SJCRH30 (cell line): ENCODE measurements around the gene PTPN1. TPM values are rescaled to one million over a fixed set of nuclear protein-coding genes. Genes with fewer than 3 reads are reported as not detected.

Source experiments
- DNase-seq, 2 experiments: peaks; one replicate each; pipeline ENCODE4 v3.0.0-alpha.2; 2015 to 2020
- H3K27ac ChIP-seq: fragments of 250-450 bp; sonication (Bioruptor Pico); 2 replicates; pipeline ENCODE4 v1.5.1; 2020; ENCODE audit warnings: mild to moderate bottlenecking, moderate library complexity
- H3K27me3 ChIP-seq: fragments of 250-450 bp; sonication (Bioruptor Pico); 2 replicates; pipeline ENCODE4 v1.5.1; 2020; ENCODE audit warnings: mild to moderate bottlenecking, moderate library complexity
- H3K36me3 ChIP-seq: fragments of 250-450 bp; sonication (Bioruptor Pico); 2 replicates; pipeline ENCODE4 v1.5.1; 2020; ENCODE audit warnings: mild to moderate bottlenecking, moderate library complexity
- H3K4me1 ChIP-seq: fragments of 250-450 bp; sonication (Bioruptor Pico); 2 replicates; pipeline ENCODE4 v1.5.1; 2020; ENCODE audit warnings: mild to moderate bottlenecking, moderate library complexity
- H3K4me3 ChIP-seq: fragments of 250-450 bp; sonication (Bioruptor Pico); 2 replicates; pipeline ENCODE4 v1.5.1; 2020; ENCODE audit warnings: mild to moderate bottlenecking, moderate library complexity
- H3K9me3 ChIP-seq: fragments of 250-450 bp; sonication (Bioruptor Pico); replicated peaks from 2 replicates; pipeline ENCODE4 v1.5.1; 2020; ENCODE audit warnings: mild to moderate bottlenecking, moderate library complexity
- total RNA-seq: library from RNA; depleted of rRNA; stranded (reverse); fragments of >200 nt; shearing (Covaris generic); gene quantifications from 2 replicates; pipeline ENCODE4 v1.2.3, GENCODE V29; 2014

Gene PTPN1
- total RNA-seq, 1 experiment from 2014 or later = 72.3 TPM

DNA sequence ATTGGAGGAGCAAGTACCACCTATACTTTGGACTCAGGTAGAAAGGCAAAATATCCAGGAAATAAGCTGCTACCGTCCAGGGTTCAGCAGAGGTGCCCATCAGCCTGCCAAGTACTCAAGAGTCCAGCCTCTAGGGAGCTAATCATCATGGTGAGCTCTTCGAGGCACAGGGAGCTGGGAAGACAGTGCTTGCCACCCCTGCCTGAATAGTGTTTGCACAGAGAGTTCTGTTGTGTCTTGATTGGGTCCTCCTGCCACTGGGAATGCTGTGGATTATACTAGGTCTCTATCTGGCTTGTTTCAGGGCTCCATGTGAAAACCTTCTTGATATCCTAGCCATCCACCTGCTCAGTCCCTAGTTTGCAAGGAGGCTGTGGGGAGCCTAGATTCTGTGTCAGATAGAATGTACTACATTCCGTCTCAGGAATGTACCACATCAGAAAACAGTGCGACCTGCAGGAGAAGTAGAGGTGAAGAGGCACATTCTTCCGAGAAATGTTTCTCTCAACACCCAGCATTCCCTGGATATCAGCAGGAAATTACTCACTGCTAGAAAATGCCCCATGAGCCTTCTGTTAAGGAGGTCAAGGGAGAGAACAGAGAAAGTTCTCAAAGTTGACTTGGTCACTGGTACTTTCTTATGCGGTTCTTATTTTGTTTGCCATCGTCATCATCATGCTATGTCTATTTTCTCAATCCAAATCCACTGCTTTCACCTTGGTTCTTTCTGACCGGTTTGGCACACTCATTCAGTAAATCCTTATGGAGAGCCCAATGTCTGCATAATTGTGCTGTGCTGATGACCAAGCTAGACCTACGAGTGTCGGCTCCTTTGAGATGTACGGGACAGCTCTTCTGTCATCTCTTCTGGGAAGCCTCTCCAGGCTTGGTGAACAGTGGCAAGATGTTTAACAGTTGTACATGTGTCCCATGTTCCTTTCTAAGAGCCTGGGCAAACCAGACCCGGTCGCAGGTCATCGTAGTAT lies 30.7 kb downstream of the PTPN1 start:
- 0 out of 2 replicates have a peak, but pooled peaks cover 4% of the 10 kb centered on the region for H3K9me3 ChIP-seq
- no peak overlapping the region for H3K27ac ChIP-seq
- no peak for DNase-seq
- no peak overlapping the region for H3K4me3 ChIP-seq
- H3K27me3 ChIP-seq = no peaks in the 10 kb centered on the region
- peaks cover 8% of the 10 kb centered on the region; the same call in 1 of the 2 replicates for H3K4me1 ChIP-seq
- H3K36me3 ChIP-seq = peaks cover 7% of the 10 kb centered on the region

DNA sequence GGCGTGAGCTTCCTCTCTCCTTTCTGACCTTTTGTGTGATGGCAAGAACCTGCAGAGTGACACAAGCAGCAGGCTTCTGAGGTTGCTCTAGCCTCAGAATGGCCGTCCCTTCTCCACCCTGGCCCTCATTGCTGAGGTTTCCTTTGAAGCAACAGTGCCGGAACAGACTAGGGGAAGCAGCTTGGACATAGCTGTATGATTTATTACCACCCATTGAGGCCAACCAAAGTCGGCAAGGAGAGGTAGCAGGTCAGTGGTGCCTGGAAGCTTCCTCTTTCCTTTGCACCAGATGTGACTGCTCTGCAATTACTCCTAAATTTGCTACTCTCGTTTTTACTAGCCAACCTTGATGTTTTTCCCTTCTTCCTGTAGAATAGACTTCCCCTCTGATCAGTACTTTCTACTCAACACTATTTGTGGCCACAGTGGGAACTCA lies 31.4 kb downstream of the PTPN1 start:
- H3K27me3 ChIP-seq = no peaks in the 10 kb centered on the region
- peaks cover 9% of the 10 kb centered on the region for H3K36me3 ChIP-seq
- DNase-seq = no peak
- no peak overlapping the region for H3K27ac ChIP-seq
- no peak overlapping the region for H3K4me3 ChIP-seq
- H3K4me1 ChIP-seq = peaks cover 8% of the 10 kb centered on the region; the same call in 1 of the 2 replicates
- H3K9me3 ChIP-seq = 0 out of 2 replicates have a peak, but pooled peaks cover 4% of the 10 kb centered on the region

DNA sequence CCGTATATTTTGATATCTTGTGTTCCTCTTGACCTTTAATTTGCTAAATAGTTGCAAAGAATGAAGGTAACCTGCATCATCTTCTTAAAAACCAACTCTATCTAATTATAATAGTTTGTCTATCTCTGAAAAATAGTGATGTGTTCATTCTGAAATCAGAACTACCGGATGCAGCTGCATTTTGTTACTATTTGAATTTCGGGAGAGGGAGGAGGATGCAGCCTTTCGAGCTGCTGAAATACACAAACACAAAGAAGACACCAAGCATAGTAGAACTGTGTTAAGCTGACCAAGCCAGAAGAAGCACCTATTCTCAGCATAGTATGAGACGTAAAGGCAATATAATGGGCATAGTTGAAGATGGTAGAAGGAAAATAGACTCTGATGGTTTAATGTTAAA lies 33.1 kb downstream of the PTPN1 start:
- no peak for DNase-seq
- Histone ChIP-seq H3K36me3 (peaks cover 8% of the 10 kb centered on the region), H3K4me1 (peaks cover 8% of the 10 kb centered on the region; the same call in 1 of the 2 replicates), H3K9me3 (0 out of 2 replicates have a peak, but pooled peaks cover 4% of the 10 kb centered on the region), H3K27me3 (no peaks in the 10 kb centered on the region), H3K4me3 (no peak overlapping the region), H3K27ac (no peak overlapping the region)

DNA sequence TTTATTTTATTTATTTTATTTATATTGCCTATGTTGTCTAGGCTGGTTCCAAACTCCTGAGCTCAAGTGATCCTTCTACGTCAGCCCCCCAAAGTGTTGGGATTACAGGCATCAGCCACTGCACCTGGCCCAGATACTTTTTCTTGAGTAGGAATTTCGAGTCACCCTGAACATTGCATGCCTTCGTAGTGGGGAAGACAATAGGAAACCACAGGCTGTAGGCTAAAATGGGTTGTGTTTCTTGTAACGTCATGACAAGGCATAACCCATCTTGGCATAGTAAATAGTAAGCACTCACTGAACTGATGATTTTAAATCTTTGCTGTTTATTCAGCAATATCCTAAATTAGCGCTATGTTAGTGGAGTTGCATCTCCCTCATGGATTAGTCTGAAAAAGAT lies 34.9 kb downstream of the PTPN1 start:
- H3K36me3 ChIP-seq = 0 out of 2 replicates have a peak, but pooled peaks cover 10% of the 10 kb centered on the region
- H3K4me1 ChIP-seq = peaks cover 8% of the 10 kb centered on the region; the same call in 1 of the 2 replicates
- H3K4me3 ChIP-seq = no peak overlapping the region
- DNase-seq = no peak
- H3K9me3 ChIP-seq = 0 out of 2 replicates have a peak, but pooled peaks cover 4% of the 10 kb centered on the region
- H3K27me3 ChIP-seq = no peaks in the 10 kb centered on the region
- no peak overlapping the region for H3K27ac ChIP-seq

DNA sequence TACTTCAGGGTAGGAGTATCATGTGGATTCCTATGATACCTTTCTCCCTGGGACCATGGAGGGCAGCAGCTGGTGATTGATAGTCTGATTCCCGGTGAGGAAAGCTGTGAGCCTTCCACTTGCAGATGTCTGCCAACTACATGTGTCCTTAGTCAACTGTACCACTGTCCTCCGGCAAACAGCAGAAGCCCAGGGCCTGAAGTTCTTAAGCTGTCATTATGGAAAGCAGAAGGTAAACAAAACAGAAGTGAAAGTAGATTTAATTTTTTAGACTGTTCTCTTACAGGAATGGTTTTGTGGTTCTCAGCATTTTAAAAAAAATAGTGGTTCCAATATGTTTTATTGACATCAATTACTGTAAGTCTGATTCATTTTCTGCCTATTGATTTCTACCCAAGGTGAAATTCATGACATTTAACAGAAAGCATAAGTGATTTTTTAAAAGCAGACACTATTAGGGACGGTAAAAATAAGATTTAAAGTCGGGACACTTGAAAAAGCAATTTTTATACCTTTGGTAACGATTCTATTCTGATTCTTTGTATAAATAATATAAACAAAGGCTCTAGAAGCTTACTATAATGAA lies 36.6 kb downstream of the PTPN1 start:
- Histone ChIP-seq H3K4me1 (no peaks in the 10 kb centered on the region), H3K27me3 (no peaks in the 10 kb centered on the region), H3K9me3 (0 out of 2 replicates have a peak, but pooled peaks cover 4% of the 10 kb centered on the region), H3K4me3 (no peak overlapping the region), H3K27ac (no peak overlapping the region), H3K36me3 (peaks cover 10% of the 10 kb centered on the region; the same call in 1 of the 2 replicates)
- DNase-seq = no peak

DNA sequence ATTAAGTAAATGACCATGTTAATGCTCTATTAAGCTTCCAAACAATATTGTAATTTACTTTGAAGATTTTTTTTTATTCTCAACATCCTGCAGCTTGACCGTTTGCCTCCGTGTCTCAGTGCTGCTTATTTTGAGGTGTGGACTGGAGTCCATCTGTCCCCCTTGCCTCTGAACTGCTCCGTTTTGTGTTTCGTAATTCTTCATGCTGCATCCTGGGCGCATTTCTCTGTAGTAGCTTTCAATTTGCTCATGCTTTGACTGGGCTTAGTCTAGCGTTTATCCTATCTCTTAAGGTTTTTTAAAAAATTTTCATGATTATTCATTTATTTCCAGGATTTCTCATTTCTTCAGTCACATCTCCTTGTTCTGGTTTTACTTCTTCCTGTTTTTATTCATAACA lies 37.8 kb downstream of the PTPN1 start:
- peaks cover 13% of the 10 kb centered on the region for H3K36me3 ChIP-seq
- no peaks in the 10 kb centered on the region for H3K27me3 ChIP-seq
- no peak for DNase-seq

DNA sequence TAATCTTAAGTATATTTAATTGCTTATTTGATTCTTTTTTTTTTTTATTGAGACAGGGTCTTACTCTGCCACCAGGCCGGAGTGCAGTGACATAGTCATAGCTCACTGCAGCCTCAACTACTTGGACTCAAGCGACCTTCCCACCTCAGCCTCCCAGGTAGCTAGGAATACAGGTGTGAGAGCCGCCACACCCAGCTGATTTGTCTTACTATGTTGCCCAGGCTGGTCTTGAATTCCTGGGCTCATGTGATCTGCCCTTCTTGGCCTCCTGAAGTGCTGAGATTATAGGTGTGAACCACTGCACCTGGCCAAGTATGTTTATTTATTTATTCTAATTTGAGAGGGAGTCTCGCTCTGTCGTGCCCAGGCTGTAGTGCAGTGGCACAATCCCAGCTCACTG lies 38.2 kb downstream of the PTPN1 start:
- Histone ChIP-seq H3K4me3 (no peak overlapping the region), H3K9me3 (no peaks in the 10 kb centered on the region), H3K27me3 (no peaks in the 10 kb centered on the region), H3K27ac (no peak overlapping the region), H3K36me3 (peaks cover 13% of the 10 kb centered on the region), H3K4me1 (no peaks in the 10 kb centered on the region)
- no peak for DNase-seq

More for the DNA sequence above, 37.8 kb downstream of the PTPN1 start:
- no peaks in the 10 kb centered on the region for H3K9me3 ChIP-seq
- no peak overlapping the region for H3K27ac ChIP-seq
- H3K4me3 ChIP-seq = no peak overlapping the region
- no peaks in the 10 kb centered on the region for H3K4me1 ChIP-seq

DNA sequence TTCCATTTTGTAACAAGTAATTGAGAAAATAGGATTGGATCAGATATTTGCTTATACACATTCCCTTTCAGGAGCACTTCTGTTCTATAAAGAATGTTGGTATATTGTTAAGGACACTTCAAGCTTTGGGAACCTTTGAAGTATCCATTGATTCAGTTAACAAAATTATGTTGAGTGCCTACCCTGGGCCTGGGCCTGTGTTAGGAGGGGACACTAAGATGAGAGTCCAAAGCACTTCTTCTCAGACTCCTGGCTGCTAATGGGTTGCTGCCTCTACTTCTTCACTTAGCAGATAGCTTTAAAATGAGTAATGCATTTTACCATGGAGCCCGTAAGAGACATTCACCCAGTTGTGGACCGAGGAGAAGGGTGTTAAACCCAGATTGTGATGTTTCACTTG lies 40.3 kb downstream of the PTPN1 start:
- Histone ChIP-seq H3K27me3 (no peaks in the 10 kb centered on the region), H3K4me3 (no peak overlapping the region), H3K9me3 (no peaks in the 10 kb centered on the region; the same call in 1 of the 2 replicates), H3K27ac (no peak overlapping the region), H3K36me3 (peaks cover 16% of the 10 kb centered on the region), H3K4me1 (no peaks in the 10 kb centered on the region)
- DNase-seq = no peak

DNA sequence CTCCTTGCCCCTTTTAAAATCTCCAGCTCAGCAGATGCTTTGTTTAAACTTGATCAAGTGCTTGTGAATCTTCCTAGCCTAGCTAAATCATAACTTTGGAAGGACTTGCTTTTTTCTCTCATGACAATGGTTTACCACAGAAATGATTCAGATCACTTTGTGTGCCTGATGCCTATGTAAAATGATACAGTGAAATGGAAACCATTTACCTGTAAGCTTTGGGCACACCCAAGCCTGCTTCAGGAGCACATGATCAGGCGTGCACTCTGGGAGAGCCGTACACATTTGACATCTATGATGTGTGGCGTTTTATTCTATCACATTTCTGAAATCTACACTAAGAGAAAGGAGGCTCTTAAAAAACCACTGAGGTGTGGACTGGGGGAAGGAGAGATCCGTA lies 41.1 kb downstream of the PTPN1 start:
- no peak overlapping the region for H3K27ac ChIP-seq
- H3K27me3 ChIP-seq = no peaks in the 10 kb centered on the region
- peaks cover 19% of the 10 kb centered on the region for H3K36me3 ChIP-seq
- no peak for DNase-seq
- no peak overlapping the region for H3K4me3 ChIP-seq
- H3K9me3 ChIP-seq = no peaks in the 10 kb centered on the region; the same call in 1 of the 2 replicates
- H3K4me1 ChIP-seq = no peaks in the 10 kb centered on the region

DNA sequence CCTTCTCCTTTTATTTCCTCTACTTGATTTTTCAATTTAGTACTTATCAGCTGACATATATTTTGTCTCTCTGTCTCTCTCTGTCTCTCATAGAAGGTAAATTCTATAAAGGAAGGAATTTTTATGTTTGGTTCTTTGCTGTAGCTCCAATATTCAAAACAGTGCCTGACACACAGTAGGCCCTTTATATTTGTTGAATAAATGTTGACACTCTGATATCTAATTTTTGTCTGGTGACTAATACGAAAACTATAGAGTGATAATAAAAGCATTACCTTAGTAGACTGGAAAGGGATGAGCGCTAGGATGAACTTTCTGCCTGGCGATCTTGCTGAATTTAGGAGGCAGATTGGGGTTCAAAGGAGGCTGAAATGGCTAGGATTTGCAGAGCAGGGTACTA lies 42.8 kb downstream of the PTPN1 start:
- no peak for DNase-seq
- H3K27ac ChIP-seq = no peak overlapping the region
- no peak overlapping the region for H3K4me3 ChIP-seq
- H3K4me1 ChIP-seq = no peaks in the 10 kb centered on the region
- no peaks in the 10 kb centered on the region; the same call in 1 of the 2 replicates for H3K9me3 ChIP-seq
- H3K36me3 ChIP-seq = peaks cover 15% of the 10 kb centered on the region
- no peaks in the 10 kb centered on the region for H3K27me3 ChIP-seq

DNA sequence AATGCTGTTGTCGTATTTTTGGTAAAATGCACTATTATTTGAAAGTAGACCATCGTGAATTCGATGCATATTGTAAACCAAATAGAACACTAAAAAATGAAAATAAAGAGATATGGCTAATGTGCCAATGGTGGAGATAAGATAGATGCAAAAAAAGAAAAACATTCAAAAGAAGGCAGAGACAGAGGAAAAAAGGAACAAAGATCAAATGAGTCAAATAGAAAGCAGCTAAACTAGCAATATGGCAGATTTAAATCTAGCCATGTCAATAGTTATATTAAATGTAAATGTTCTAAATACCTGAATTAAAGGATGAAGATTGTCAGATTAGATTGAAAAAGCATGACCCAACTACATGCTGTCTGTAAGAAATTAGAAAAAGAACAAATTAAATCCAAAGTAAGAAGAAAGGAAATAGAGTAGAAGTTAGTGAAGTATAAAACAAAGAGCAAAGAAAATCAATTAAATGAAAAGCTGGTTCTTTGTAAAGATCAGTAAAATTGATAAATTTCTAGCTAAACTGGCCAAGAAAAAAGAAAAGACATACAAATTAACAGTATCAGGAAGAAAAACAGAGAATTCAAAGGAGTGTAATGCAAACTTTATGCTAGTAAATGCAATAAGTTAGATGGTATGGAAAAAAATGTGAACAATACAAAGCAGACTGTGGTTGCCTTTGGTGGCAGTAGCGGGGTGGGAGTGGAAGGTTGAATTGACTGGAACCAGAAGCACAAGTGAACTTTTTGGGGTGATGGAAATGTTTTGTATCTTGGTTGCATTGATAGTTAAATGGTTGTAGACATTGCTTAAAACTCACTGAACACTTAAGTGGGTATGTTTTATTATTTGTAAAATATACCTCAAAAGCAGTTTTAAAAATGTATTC lies 44.8 kb downstream of the PTPN1 start:
- no peak for DNase-seq
- no peaks in the 10 kb centered on the region for H3K27me3 ChIP-seq
- no peak overlapping the region for H3K27ac ChIP-seq
- H3K9me3 ChIP-seq = no peaks in the 10 kb centered on the region; the same call in 1 of the 2 replicates
- no peak overlapping the region for H3K4me3 ChIP-seq
- H3K36me3 ChIP-seq = peaks cover 15% of the 10 kb centered on the region
- H3K4me1 ChIP-seq = no peaks in the 10 kb centered on the region

DNA sequence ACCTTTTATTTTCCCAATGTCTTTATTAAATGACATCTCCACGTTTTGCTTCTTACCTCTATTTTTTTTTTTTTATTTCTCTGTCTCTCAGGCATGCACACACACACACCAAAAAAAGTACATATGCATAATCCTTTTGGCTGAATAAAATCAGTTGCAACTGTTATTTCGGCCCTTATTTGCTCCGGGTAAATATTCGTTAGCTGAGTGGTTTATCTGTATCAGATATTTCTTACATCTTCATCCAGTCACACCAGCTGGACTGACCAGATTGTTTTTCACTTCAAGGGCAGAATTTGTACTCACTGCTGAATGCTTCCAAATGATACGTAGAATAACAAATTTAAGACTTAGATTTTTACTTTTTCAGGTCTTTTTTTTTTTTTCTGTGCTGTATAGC lies 45.5 kb downstream of the PTPN1 start:
- H3K9me3 ChIP-seq = no peaks in the 10 kb centered on the region; the same call in 1 of the 2 replicates
- H3K4me3 ChIP-seq = no peak overlapping the region
- no peaks in the 10 kb centered on the region for H3K27me3 ChIP-seq
- peaks cover 15% of the 10 kb centered on the region for H3K36me3 ChIP-seq
- no peak overlapping the region for H3K27ac ChIP-seq
- DNase-seq = no peak
- no peaks in the 10 kb centered on the region; the same call in 1 of the 2 replicates for H3K4me1 ChIP-seq

DNA sequence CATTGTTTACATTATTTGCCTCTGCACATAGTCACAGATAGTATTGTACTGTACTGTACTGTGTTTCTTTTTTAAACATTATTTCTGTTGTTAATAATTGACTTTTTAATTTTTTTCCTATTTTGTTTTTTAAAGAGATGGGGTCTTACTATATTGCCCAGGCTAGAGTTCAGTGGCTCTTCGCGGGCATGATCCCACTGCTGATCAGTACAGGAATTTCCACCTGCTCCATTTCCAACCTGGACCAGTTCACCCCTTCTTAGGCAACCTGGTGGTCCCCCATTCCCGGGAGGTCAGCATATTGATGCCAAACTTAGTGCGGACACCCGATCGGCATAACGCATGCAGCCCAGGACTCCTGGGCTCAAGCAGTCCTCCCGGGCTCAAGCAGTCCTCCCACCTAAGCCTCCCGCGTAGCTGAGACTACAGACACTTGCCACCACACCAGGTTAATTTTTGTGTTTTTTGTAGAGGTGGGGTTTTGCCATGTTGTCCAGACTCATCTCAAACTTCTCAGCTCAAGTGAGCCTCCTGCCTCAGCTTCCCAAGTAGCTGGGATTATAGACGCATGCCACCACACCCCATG lies 47.5 kb downstream of the PTPN1 start:
- Histone ChIP-seq H3K4me1 (peaks cover 18% of the 10 kb centered on the region), H3K36me3 (peaks cover 20% of the 10 kb centered on the region), H3K9me3 (no peaks in the 10 kb centered on the region; the same call in 1 of the 2 replicates), H3K27me3 (no peaks in the 10 kb centered on the region), H3K4me3 (no peak overlapping the region), H3K27ac (no peak overlapping the region)
- no peak for DNase-seq

DNA sequence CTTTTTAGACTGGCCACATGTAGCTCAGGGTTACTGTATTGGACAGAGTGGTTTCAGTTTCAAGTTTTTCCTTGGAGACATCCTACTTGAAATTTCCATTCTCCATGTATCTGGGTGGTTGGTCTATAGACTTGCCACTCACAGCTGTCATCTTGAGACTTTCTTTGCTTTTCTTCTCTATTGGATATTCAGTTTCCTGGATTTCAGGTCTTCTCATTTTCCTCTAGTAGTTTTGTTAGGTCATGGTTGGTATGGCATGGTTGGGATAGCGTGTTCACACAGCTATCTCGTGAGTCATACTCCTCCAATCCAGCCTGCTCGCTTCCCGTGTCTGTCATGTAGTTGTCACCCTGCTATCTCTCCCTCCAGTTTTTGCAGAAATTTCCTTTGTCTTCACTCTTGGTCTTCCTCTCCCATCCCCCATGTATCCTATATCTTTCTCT lies 48.3 kb downstream of the PTPN1 start:
- peaks cover 27% of the 10 kb centered on the region for H3K36me3 ChIP-seq
- H3K4me1 ChIP-seq = peaks cover 18% of the 10 kb centered on the region
- no peak overlapping the region for H3K4me3 ChIP-seq
- no peaks in the 10 kb centered on the region; the same call in 1 of the 2 replicates for H3K9me3 ChIP-seq
- no peak overlapping the region for H3K27ac ChIP-seq
- H3K27me3 ChIP-seq = no peaks in the 10 kb centered on the region
- no peak for DNase-seq
